ENCODE measurements around the gene GFOD1.

GFOD1 gene

DNA sequence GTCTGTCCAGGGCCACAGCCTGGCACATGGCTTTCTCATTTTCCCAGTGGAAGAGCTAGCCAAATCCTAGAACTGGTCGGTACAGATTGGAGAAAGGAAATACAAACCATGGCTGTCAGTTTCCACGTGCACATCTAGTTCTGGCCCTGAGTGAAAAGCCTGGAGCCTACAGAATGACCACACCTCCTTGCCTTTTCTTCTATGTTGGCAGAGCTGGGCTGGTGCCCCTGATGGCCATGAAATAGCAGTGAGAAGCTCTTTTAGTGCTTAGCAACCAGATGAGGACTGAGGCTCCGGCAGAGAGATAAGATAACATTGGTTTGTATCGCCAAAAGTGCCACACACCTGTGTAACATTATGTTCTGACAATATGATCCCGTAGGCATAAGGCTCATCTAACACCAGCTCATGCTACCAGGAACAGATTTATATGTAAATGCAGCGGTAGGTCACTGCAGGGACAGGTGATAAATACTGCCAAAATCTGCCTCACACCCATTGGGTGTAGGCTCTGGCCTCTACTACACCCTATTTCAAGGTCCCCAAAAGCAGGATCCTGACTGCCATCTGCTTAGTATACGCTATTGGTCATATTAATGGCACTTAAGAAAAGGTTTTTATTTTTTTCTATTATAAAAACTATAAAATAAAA is 119.2 kb downstream of the GFOD1 start:
- TF ChIP-seq, protein P1, sequence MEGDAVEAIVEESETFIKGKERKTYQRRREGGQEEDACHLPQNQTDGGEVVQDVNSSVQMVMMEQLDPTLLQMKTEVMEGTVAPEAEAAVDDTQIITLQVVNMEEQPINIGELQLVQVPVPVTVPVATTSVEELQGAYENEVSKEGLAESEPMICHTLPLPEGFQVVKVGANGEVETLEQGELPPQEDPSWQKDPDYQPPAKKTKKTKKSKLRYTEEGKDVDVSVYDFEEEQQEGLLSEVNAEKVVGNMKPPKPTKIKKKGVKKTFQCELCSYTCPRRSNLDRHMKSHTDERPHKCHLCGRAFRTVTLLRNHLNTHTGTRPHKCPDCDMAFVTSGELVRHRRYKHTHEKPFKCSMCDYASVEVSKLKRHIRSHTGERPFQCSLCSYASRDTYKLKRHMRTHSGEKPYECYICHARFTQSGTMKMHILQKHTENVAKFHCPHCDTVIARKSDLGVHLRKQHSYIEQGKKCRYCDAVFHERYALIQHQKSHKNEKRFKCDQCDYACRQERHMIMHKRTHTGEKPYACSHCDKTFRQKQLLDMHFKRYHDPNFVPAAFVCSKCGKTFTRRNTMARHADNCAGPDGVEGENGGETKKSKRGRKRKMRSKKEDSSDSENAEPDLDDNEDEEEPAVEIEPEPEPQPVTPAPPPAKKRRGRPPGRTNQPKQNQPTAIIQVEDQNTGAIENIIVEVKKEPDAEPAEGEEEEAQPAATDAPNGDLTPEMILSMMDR (IDR thresholded peaks at IDR 0.05; ENCODE audit: low read depth, low read length) = no peak
- no peak for DNase-seq (ENCODE audit: extremely low read depth, low read depth)

DNA sequence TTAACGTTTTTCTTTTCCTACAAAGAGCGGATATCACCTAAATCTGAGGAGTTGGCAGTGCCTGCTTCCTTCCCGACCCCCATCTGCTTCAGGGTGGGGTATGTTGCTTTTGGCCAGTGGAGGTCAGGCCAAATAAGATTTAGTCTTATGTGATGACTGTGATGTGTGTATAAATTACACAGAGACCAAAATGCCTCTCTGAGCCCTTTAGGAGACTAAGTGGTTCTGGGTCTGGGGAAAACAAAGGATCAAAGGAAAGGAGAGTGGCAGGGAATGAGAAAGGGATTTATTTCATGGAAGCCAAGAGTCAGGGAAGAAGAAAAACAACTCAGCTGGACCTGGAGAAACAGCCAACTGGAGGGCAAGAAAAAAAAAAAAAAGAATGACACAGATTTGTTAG is 120.0 kb downstream of the GFOD1 start:
- TF ChIP-seq, protein P1 (IDR thresholded peaks at IDR 0.05; ENCODE audit: low read depth, low read length) = no peak
- DNase-seq (ENCODE audit: extremely low read depth, low read depth) = no peak

DNA sequence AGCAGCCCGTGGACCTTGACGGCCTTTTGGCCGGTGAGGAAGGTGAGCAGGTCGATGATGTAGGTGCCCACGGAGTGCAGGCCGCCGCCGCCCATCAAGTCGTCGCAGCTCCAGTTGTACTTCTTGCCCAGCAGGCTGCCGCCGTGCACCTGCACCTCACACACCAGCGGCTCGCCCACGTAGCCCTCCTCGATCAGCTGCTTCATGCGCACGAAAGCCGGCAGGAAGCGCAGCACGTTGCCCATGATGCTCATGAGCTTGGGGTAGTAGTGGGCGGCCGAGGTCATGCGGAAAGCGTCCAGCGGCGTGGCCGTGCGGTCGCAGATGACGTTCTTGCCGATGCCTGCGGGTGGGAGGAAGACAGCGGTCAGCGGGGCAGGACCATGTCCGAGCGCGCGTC is 122.1 kb downstream of the GFOD1 start:
- TF ChIP-seq, protein P1 (IDR thresholded peaks at IDR 0.05; ENCODE audit: low read depth, low read length) = no peak

DNA sequence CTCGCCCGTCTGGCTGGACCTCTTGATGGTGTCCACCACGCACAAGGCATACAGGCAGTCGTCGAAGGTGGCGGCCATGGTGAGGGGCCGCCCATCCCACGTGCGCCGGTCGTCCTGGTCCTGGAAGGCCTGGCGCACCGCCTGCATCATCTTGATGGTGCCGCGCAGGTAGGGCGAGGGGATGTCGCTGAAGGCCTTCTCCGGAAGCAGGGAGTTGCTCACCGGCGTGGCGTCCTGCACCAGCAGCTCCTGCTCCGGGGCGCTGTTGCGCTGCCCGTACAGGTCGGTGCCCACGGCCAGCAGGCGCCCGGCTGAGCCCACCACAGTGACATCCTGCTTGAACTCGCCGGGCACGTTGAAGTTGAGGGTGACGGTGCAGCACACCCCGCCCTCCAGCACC is 122.6 kb downstream of the GFOD1 start:
- no peak for DNase-seq (ENCODE audit: extremely low read depth, low read depth)
- TF ChIP-seq, protein P1 (IDR thresholded peaks at IDR 0.05; ENCODE audit: low read depth, low read length) = no peak

More for the DNA sequence above, 122.1 kb downstream of the GFOD1 start:
- DNase-seq (ENCODE audit: extremely low read depth, low read depth) = no peak

DNA sequence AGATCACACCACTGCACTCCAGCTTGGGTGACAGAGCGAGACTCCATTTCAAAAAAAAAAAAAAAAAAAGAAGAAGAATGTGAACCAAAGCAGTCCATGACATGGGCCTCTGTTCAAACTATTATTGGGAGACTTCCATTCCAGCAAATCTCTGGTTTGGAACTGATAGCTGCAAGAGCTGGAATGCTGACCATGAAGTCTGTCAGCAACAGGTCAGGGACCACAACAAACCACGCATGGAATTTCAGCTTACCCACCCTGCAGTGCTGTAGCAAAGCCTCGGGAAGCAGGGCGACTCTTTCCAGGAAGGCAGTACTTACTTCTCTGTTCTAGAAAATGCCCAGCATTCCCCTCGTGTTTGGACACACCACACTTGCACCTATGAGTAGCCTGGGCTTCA is 125.0 kb downstream of the GFOD1 start:
- TF ChIP-seq, protein P1 (IDR thresholded peaks at IDR 0.05; ENCODE audit: low read depth, low read length) = no peak

DNA sequence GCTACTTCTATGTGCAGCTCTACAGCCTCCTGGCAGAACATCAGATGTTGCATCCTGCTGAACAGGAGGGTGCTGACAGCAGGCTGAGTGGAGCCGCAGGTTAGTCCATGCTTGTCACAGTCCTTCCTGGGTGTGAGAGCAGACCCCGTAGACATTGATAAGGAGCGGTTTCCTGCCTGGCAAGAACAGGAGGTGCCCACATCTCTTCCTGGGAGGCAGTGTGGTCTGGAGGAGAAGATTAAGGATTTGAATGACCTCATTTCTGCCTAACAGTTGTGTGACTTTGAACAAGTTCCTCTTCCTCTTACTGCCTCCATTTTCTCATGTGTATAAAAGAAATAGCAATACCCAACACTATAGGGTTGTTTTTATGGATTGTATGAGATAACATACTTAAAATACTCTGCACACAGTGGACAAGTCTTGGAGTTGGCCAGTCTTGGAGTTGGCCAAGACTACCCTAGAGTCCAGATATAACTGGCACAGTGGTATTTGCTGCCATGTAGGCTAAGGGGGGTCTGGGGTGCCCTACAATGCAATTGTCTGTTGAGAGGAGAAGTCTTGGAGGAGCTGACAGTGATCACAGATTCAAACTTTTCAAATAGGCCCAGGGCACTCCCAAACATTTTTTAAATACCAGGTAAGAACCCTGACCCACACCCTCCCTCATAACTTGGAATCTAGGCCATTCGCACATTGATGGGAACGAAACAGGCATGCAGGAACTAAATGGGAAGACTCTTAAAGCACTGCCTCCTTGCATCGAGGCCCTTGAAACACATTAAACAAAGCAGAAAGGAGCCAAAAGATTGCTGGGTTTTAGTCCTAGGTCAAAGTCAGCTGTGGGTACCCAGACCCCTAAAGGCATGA is 126.5 kb downstream of the GFOD1 start:
- TF ChIP-seq, protein P1 (IDR thresholded peaks at IDR 0.05; ENCODE audit: low read depth, low read length) = no peak
- no peak for DNase-seq (ENCODE audit: extremely low read depth, low read depth)

More for the DNA sequence above, 125.0 kb downstream of the GFOD1 start:
- no peak for DNase-seq (ENCODE audit: extremely low read depth, low read depth)

DNA sequence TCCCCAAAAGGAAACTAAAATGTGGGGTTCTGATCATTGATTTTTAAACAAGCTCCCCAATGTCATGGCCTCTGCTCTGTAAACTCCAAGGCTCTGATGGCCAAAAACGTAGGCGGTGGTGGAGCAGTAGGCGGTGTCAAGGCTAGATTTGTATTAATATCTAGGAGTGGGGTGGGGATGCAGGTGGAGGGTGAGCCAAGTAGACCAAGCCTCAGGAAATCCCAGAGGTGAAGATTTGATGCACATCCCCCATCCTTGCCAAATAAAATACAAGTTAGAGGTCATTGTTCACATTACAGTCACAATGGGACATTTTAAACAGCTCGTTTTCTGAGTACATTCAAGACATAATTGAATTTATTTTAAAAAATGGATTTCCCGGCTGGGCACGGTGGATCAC is 128.1 kb downstream of the GFOD1 start:
- DNase-seq (ENCODE audit: extremely low read depth, low read depth) = no peak
- TF ChIP-seq, protein P1 (IDR thresholded peaks at IDR 0.05; ENCODE audit: low read depth, low read length) = no peak
